ENCODE measurements around the gene MRTFB.
A peak's percentile ranks its signal among the peaks of the same experiment; 100 is the strongest.

The MRTFB gene

GRCh38 chr16:14225457-14225856, 154.3 kb downstream of the MRTFB start:
- Histone ChIP-seq H3K36me3 (ENCODE audit: control insufficient read depth in 1 of 2, insufficient read depth in 2 of 2, low read depth in 1 of 2, low read length in 2 of 2) (peaks cover 6 to 36% of the 10 kb centered on the region in 2 experiments), H2AFZ (ENCODE audit: low read depth, low read length) (no peak overlapping the region), H3K4me1 (ENCODE audit: control insufficient read depth, insufficient read depth, low read depth, low read length) (no peaks in the 10 kb centered on the region), H2BK120ac (ENCODE audit: low read depth, low read length) (no peak overlapping the region), H3K79me1 (replicated peaks; ENCODE audit: low read length, poor library complexity, severe bottlenecking) (no peaks in the 10 kb centered on the region), H3K9ac (ENCODE audit: low read length) (no peak overlapping the region), H2BK12ac (ENCODE audit: low read length in 2 of 2) (no peak overlapping the region), H2BK15ac (ENCODE audit: low read depth, poor library complexity, severe bottlenecking) (no peak overlapping the region), H3K18ac (ENCODE audit: low read depth in 1 of 2, low read length in 2 of 2) (no peak overlapping the region), H3K27ac (ENCODE audit: low read length, poor library complexity, severe bottlenecking) (no peak overlapping the region), H3K9me3 (ENCODE audit: control insufficient read depth, low read length) (peaks cover 10% of the 10 kb centered on the region), H3K4ac (ENCODE audit: low read depth in 1 of 2, low read length in 2 of 2) (no peak overlapping the region), H3K4me3 (ENCODE audit: insufficient read depth in 1 of 2, low read depth in 1 of 2, low read length in 2 of 2) (no peak overlapping the region), H4K8ac (ENCODE audit: low read length) (no peak overlapping the region), H3K27me3 (ENCODE audit: control insufficient read depth in 1 of 2, insufficient read depth in 1 of 2, low read length in 2 of 2) (no peaks in the 10 kb centered on the region), H3K23ac (ENCODE audit: low read length in 2 of 2) (no peak overlapping the region), H4K91ac (ENCODE audit: low read length) (no peak overlapping the region), H3K14ac (ENCODE audit: low read length in 2 of 2) (no peak overlapping the region), H2AK5ac (ENCODE audit: low read length, severe bottlenecking) (no peak overlapping the region), H3K4me2 (ENCODE audit: low read length, poor library complexity, severe bottlenecking) (no peak overlapping the region), H2BK5ac (ENCODE audit: low read depth, low read length, poor library complexity, severe bottlenecking) (no peak overlapping the region)
- no peak for DNase-seq
- whole genome bisulfite sequencing: 100% methylated on average over 3 of the region's 3 CpGs

DNA sequence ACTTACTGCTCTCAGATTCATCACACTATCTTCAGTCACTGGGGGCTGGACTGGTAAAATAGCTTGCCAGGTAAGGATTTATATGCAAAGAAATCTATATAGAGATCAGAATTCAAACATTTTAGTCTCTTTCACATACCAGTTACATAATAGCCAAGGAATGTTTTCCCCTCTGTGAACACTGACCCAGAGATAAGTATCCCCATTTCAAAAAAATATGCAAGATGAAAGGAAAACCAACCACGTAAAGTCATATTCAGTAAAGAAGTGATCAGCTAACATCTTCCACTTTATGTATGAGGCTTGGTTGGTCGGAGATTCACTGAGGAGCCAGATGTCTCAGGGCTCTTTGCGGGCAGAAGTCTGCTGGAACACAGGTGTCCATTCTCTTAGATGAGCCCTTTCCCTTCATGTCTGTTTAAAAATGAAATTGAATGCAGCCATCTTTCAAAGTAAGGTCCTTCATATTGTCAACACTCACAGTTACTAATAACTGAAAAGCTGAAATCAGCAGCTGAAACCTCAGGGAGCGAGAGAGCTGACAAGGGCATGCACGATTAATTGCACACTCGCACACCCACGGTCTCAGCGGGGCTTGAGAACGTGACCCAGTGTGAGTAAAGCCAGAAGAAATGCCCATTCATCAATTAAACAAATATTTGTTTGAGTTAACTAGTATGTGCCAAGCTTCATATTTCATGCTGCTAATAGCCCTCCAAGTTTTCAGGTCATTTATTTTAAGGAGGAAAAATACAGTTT, 161.2 kb downstream of the MRTFB start:
- H3K79me1 ChIP-seq (replicated peaks; ENCODE audit: low read length, poor library complexity, severe bottlenecking): peaks cover 2% of the 10 kb centered on the region
- H2BK120ac ChIP-seq (ENCODE audit: low read depth, low read length): no peak overlapping the region
- peak overlapping the region; percentile 75 for H3K27ac ChIP-seq (ENCODE audit: low read length, poor library complexity, severe bottlenecking)
- H2AK5ac ChIP-seq (ENCODE audit: low read length, severe bottlenecking): no peak overlapping the region
- no peak overlapping the region for H2AFZ ChIP-seq (ENCODE audit: low read depth, low read length)
- no peak overlapping the region for H3K14ac ChIP-seq (ENCODE audit: low read length in 2 of 2)
- peak overlapping the region in 1 of 2 experiments; percentile 32 for H3K4me3 ChIP-seq (ENCODE audit: insufficient read depth in 1 of 2, low read depth in 1 of 2, low read length in 2 of 2)
- H3K9me3 ChIP-seq (ENCODE audit: control insufficient read depth, low read length): no peaks in the 10 kb centered on the region
- H2BK15ac ChIP-seq (ENCODE audit: low read depth, poor library complexity, severe bottlenecking): no peak overlapping the region
- no peak overlapping the region for H3K23ac ChIP-seq (ENCODE audit: low read length in 2 of 2)
- no peaks in the 10 kb centered on the region for H3K27me3 ChIP-seq (ENCODE audit: control insufficient read depth in 1 of 2, insufficient read depth in 1 of 2, low read length in 2 of 2)
- WGBS: 73% methylated on average over 8 of the region's 9 CpGs
- H3K9ac ChIP-seq (ENCODE audit: low read length): peak overlapping the region; percentile 25
- H3K4me2 ChIP-seq (ENCODE audit: low read length, poor library complexity, severe bottlenecking): peak overlapping the region; percentile 14
- DNase-seq: peak; percentile 16
- peaks cover 12% of the 10 kb centered on the region for H3K4me1 ChIP-seq (ENCODE audit: control insufficient read depth, insufficient read depth, low read depth, low read length)
- H4K91ac ChIP-seq (ENCODE audit: low read length): no peak overlapping the region
- H3K18ac ChIP-seq (ENCODE audit: low read depth in 1 of 2, low read length in 2 of 2): no peak overlapping the region
- H2BK12ac ChIP-seq (ENCODE audit: low read length in 2 of 2): no peak overlapping the region
- no peak overlapping the region for H4K8ac ChIP-seq (ENCODE audit: low read length)
- peaks cover 13 to 39% of the 10 kb centered on the region in 2 experiments for H3K36me3 ChIP-seq (ENCODE audit: control insufficient read depth in 1 of 2, insufficient read depth in 2 of 2, low read depth in 1 of 2, low read length in 2 of 2)
- H2BK5ac ChIP-seq (ENCODE audit: low read depth, low read length, poor library complexity, severe bottlenecking): no peak overlapping the region
- H3K4ac ChIP-seq (ENCODE audit: low read depth in 1 of 2, low read length in 2 of 2): no peak overlapping the region

GRCh38 chr16:14236401-14236800, 165.3 kb downstream of the MRTFB start:
- Histone ChIP-seq H2AK5ac (ENCODE audit: low read length, severe bottlenecking) (no peak overlapping the region), H3K18ac (ENCODE audit: low read depth in 1 of 2, low read length in 2 of 2) (no peak overlapping the region), H3K9me3 (ENCODE audit: control insufficient read depth, low read length) (no peaks in the 10 kb centered on the region), H3K27ac (ENCODE audit: low read length, poor library complexity, severe bottlenecking) (no peak overlapping the region), H4K8ac (ENCODE audit: low read length) (no peak overlapping the region), H3K4me3 (ENCODE audit: insufficient read depth in 1 of 2, low read depth in 1 of 2, low read length in 2 of 2) (no peak overlapping the region), H2BK5ac (ENCODE audit: low read depth, low read length, poor library complexity, severe bottlenecking) (no peak overlapping the region), H3K4ac (ENCODE audit: low read depth in 1 of 2, low read length in 2 of 2) (no peak overlapping the region), H3K36me3 (ENCODE audit: control insufficient read depth in 1 of 2, insufficient read depth in 2 of 2, low read depth in 1 of 2, low read length in 2 of 2) (peaks cover 17 to 74% of the 10 kb centered on the region in 2 experiments), H4K91ac (ENCODE audit: low read length) (no peak overlapping the region), H2BK12ac (ENCODE audit: low read length in 2 of 2) (no peak overlapping the region), H3K79me1 (replicated peaks; ENCODE audit: low read length, poor library complexity, severe bottlenecking) (peaks cover 2% of the 10 kb centered on the region), H3K14ac (ENCODE audit: low read length in 2 of 2) (no peak overlapping the region), H3K23ac (ENCODE audit: low read length in 2 of 2) (no peak overlapping the region), H3K4me2 (ENCODE audit: low read length, poor library complexity, severe bottlenecking) (no peak overlapping the region), H3K9ac (ENCODE audit: low read length) (no peak overlapping the region), H3K27me3 (ENCODE audit: control insufficient read depth in 1 of 2, insufficient read depth in 1 of 2, low read length in 2 of 2) (no peaks in the 10 kb centered on the region), H3K4me1 (ENCODE audit: control insufficient read depth, insufficient read depth, low read depth, low read length) (peaks cover 17% of the 10 kb centered on the region), H2BK120ac (ENCODE audit: low read depth, low read length) (no peak overlapping the region), H2BK15ac (ENCODE audit: low read depth, poor library complexity, severe bottlenecking) (no peak overlapping the region), H2AFZ (ENCODE audit: low read depth, low read length) (no peak overlapping the region)
- no peak for DNase-seq
- 92% methylated on average over 5 of the region's 5 CpGs for WGBS

DNA sequence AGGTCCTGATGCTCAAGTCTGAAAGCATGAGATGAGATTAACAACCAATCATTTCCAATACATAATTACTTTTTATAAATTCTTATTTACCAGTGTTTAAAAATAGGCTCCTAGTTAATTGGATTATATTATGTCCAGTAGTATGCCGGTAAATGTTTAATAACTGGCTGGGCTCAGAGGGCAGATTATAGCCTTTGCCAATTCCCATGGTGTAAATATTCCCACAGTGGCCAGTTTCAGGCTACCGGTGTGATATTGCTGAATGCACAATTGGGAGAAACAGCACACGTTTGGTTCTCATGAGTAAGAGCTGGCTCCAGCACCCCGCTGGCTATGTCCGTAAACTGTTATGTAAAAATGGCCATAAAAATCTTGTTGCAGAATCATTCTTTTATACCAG, 167.6 kb downstream of the MRTFB start:
- Histone ChIP-seq H3K18ac (ENCODE audit: low read depth in 1 of 2, low read length in 2 of 2) (no peak overlapping the region), H3K9me3 (ENCODE audit: control insufficient read depth, low read length) (no peaks in the 10 kb centered on the region), H3K79me1 (replicated peaks; ENCODE audit: low read length, poor library complexity, severe bottlenecking) (no peaks in the 10 kb centered on the region), H3K36me3 (ENCODE audit: control insufficient read depth in 1 of 2, insufficient read depth in 2 of 2, low read depth in 1 of 2, low read length in 2 of 2) (peaks cover 17 to 85% of the 10 kb centered on the region in 2 experiments), H3K27me3 (ENCODE audit: control insufficient read depth in 1 of 2, insufficient read depth in 1 of 2, low read length in 2 of 2) (no peaks in the 10 kb centered on the region), H2BK120ac (ENCODE audit: low read depth, low read length) (no peak overlapping the region), H3K27ac (ENCODE audit: low read length, poor library complexity, severe bottlenecking) (no peak overlapping the region), H4K91ac (ENCODE audit: low read length) (no peak overlapping the region), H3K4me3 (ENCODE audit: insufficient read depth in 1 of 2, low read depth in 1 of 2, low read length in 2 of 2) (no peak overlapping the region), H2BK12ac (ENCODE audit: low read length in 2 of 2) (no peak overlapping the region), H3K23ac (ENCODE audit: low read length in 2 of 2) (no peak overlapping the region), H3K4me2 (ENCODE audit: low read length, poor library complexity, severe bottlenecking) (no peak overlapping the region), H2BK15ac (ENCODE audit: low read depth, poor library complexity, severe bottlenecking) (no peak overlapping the region), H2AK5ac (ENCODE audit: low read length, severe bottlenecking) (no peak overlapping the region), H2BK5ac (ENCODE audit: low read depth, low read length, poor library complexity, severe bottlenecking) (no peak overlapping the region), H3K4ac (ENCODE audit: low read depth in 1 of 2, low read length in 2 of 2) (no peak overlapping the region), H2AFZ (ENCODE audit: low read depth, low read length) (no peak overlapping the region), H3K9ac (ENCODE audit: low read length) (no peak overlapping the region), H4K8ac (ENCODE audit: low read length) (no peak overlapping the region), H3K14ac (ENCODE audit: low read length in 2 of 2) (no peak overlapping the region), H3K4me1 (ENCODE audit: control insufficient read depth, insufficient read depth, low read depth, low read length) (peaks cover 8% of the 10 kb centered on the region)
- WGBS: 95% methylated on average over 5 of the region's 5 CpGs
- no peak for DNase-seq

All from mesenchymal stem cell (in vitro differentiated cells and primary cell).